Activated effector memory CD4-positive, alpha-beta T cell treated with anti-CD3 and anti-CD28 coated beads, Interleukin-2, amount 50 U/mL, for 16 hours (primary cell): ENCODE data around the gene TBX1.

Source experiments
- DNase-seq: peaks from one replicate; pipeline ENCODE4 v3.0.0-alpha.2; 2020

Gene TBX1

DNA sequence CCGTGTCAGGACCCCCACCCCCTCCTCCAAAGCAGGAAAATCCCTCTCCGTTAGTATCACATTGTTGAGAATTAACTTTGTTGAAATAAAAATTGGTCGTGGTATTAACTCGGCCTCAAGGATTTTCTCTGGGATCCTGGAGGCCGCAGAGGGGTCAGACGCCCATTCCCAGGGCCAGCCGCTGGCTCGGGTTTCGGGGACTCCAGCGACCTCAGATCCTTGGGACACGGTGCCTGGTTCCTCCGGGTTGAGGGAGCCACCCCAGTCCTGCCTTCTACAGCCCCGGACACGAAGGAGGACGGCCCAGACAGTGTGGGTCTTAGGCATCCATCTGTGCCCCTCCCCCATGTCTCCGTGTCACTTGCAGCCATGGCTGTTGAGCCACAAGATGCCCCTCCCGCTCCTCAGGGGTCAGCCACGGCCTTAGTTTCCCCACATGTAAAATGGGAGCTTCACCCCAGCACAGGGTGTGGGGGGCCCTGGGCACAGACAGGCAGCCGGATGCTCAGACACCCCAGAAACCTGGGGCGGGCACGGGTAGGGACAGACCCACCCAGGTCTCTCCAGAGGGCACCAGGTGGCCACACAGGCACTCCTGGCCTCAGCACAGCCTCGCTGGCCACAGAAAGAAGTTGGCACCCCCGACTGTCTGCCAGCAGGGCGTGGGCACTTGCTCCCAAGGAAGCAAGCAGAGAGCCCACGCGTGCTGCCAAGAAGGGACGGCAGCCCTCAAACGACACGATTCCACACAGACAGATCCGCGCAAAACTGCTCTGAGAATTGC is 21.7 kb upstream of the TBX1 start:
- no peak for DNase-seq

DNA sequence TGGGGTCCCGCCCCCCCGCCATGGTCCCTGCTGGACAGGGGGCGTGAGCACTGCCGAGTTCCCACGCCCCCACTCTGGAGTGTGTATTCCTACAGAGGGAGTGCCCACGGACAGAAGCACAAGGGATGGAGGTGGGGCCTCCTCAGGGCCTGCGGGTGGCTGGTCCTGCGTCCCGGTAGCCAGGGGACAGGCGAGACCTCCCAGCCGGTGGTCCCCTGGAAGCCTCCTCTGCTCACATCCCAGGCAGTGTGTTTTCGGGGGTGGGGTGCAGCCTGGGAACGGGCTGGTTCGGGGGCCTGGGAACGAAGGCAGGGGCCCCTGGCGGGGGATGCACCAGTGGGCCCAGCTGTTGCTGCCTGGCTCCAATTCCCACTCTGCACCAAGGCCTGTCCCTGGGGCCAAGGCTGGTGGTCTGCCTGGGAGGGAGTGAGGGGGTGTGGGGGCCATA is 21.1 kb upstream of the TBX1 start:
- no peak for DNase-seq

- DNase-seq = no peak
These were observed 20.6 kb upstream of the TBX1 start for GRCh38 chr22:19739911-19740449.

DNA sequence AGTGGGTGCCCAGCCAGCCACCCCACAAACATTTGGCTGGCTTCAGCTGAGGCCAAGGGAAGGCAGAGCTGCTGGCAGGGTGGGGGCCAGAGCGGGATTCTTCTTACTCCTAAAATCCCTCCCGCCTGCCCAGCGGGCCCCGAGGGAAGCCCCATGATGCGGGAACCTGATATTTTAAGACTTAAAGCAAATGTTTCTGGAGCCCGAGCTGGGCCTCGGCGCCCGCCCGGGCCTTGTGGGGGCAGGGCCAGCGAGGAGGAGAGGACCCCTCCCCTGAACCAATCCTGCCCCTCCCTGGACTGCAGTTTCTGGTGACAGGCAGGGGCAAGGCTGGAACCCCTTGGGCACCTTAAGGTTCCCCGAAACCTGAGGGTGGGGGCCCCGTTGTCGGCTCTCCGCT is 20.0 kb upstream of the TBX1 start:
- no peak for DNase-seq

DNA sequence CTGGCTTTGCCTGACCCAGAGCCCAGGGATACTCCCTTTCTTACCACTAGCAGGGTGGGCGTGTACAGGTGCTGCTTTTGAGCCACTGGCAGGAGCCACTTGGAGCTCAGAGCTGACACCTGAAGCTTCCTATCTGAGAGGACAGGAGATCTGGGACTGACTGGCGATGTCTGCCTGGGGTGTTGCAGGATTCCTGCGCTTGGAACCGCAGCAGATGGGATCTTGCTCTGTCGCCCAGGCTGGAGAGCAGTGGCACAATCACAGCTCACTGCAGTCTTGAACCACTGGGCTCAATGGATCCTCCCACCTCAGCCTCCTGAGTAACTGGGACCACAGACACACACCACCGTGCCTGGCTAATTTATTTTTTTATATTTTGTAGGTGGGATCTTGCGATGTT is 19.5 kb upstream of the TBX1 start:
- DNase-seq = no peak

- no peak for DNase-seq
These were observed 18.2 kb upstream of the TBX1 start for GRCh38 chr22:19742160-19743066.

GRCh38 chr22:19743081-19743480 is 17.5 kb upstream of the TBX1 start:
- DNase-seq = no peak

DNA sequence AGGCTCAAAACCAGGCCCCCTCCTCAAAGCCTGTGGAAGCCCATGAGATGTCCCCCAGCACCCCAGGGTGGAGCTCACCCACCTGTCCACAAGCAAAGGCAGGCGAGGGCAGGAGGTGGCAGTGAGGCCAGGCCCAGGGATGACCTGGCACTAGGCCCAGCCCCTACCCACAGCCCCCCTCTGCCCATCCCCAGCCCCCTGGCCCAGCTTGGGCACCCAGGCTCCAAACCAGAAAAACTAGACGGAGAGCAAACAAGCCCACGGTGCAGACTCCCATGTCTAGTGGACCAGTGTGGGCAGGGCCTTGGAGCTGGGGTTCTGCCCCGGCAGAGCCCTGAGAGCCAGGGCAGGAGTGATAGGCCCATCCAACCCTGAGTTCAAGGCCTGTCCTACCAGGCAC is 16.9 kb upstream of the TBX1 start:
- DNase-seq = no peak

- no peak for DNase-seq
These were observed 16.1 kb upstream of the TBX1 start for GRCh38 chr22:19744350-19745006.

GRCh38 chr22:19745155-19746101 is 15.2 kb upstream of the TBX1 start:
- DNase-seq = no peak

GRCh38 chr22:19746726-19747125 is 13.9 kb upstream of the TBX1 start:
- no peak for DNase-seq

DNA sequence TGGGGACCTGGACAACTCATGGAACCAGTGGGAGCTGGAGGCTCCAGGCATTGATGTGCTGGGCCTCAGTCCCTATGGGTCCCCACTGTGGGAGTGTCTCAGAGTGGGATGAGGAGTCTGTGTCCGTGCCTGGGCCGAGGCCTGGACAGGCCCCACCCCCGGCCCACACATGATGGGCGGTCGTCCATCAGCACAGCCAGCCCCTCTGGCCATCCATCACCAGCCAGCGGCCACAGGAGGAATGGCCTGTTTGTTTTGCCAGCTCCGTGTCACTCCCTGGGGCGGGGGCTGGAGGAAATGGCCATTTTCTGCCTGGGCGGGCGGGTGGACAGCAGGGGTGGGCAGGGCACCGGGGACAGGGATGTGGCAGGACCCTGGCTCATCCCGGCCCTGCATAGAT is 13.0 kb upstream of the TBX1 start:
- no peak for DNase-seq

GRCh38 chr22:19748139-19748538 is 12.4 kb upstream of the TBX1 start:
- DNase-seq = no peak

DNA sequence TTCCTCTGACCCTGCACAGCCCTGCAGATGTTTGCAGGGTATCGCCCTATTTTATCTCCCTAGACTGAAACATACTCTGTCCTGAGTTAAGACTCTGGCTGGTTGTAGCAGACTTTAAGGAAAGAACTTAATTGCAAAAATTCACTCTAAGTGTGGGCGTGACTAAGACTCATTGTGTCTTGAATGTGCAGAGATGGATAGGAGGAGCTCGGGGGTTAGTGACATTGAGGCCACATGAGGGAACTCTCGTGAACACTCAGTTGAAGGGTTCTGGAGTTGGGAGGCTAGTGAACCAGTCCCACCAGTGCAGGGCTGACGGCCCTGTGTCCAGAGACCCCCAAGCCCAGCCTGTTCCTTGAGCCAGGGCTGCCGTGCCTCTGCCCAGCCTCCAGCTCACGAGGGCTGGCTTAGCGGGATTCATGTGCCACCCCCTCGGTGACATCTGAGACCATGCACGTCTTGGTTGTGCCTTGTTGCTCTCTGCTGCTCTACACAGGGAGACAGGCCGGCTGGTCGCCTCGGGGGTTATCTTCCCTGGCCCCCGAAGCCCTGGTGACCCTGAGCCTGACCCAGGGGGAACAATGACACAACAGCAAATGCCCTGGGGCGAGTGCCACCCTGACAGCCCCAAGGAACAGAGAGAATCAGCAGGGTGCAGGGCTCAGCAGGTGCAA is 11.4 kb upstream of the TBX1 start:
- DNase-seq = no peak

- no peak for DNase-seq
These were observed 10.7 kb upstream of the TBX1 start for GRCh38 chr22:19749876-19750275.

DNA sequence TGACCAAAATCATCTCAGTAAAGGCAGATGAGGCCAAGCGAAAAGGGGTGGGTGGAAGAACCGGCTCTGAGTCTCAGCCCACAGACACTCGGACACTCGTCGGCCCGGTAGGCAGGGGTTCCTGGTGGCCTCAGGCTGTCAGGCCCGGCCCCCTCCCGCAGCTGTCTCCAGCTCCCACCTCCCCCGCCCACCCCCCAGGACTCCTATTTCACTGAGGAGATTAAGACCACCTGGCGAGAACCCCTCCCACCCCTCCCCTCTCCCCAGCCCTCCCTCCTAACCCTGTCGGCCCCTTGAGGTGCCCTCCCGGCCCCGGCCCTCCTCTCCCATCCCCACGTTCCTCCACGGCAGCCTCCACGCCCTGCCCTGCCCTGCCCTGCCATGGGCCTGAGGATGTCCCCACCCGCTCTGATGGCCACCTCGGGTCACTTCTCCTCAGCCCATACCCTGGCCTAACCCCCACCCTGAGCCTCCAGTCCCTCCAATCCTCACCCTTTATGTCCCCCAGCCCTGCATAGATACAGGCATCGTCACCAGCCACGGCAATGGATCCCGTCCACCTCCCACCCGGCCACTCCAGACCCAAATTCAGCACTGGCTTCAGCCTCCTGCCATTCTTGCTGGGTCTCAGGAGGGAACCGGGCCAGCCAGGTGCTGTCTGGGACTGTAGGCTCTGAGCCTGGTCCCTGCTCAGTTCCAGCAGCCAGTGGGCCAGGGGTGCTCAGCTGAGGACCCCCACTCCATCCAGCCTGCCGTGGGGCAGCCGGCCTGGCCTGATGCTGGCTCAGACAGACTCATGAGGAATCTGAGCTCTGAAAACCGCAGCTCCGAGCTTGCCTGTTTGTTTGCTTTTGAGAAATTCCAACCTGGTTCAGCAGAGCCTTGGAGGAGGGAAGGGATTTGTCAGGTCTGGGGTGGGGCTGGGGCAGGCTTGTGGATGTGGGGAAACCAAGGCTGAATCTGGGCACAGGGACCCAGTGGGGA is 9.8 kb upstream of the TBX1 start:
- no peak for DNase-seq

GRCh38 chr22:19751497-19752245 is 8.9 kb upstream of the TBX1 start:
- DNase-seq = no peak

DNA sequence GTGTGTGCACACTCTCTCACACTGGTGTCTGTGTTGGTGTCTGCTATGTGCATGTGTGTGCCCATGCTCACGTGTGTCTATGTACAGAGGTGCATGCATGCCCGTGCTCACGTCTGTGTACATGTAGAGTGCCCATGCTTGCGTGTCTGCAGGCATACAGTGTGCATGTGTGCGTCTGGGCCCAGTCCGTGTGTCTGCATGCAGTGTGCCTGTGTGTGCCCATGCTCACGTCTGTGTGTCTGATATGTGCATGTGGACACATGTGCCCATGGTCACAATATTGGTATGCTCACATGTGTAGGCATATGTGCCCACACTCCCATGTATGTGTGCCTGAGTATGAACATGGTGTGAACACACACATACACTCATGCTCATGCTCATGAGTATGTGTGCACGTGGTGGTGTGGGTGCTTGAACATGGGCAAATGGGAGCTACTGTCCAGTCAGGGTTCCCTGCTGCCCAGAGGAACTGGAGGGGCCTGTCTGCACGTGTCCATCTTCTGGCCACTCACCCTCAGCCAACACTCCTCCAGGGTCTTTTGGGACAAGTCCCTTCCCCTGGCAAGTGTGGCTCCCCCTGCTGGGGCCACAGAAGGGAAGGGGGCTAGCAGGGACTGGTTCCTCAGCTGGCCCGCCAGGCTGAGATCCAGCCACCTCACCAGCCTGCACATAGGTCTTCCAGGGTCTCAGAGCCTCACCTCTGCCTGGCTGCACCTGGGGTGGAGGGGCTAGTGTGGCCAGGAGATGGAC is 7.3 kb upstream of the TBX1 start:
- DNase-seq = no peak
